Measurements from ENCODE around the gene TMEM116.

- TF ChIP-seq CTCF (IDR thresholded peaks at IDR 0.05; ENCODE audit: low read depth, low read length) (no peak), EZH2phosphoT487 (IDR thresholded peaks at IDR 0.05; ENCODE audit: low read depth) (no peak)
Measured at GRCh38 chr12:112007945-112008344, 5.0 kb downstream of the TMEM116 start.

Measured in OCI-LY3 (cell line).